Measurements from ENCODE around the gene ODC1. TPM values are rescaled to one million over a fixed set of nuclear protein-coding genes. Genes with fewer than 3 reads are reported as not detected.
A peak's percentile ranks its signal among the peaks of the same experiment; 100 is the strongest.

The ODC1 gene
- total and polyA plus RNA-seq, 10 donors: 28.9 to 84.3 (median 63.4) TPM

DNA sequence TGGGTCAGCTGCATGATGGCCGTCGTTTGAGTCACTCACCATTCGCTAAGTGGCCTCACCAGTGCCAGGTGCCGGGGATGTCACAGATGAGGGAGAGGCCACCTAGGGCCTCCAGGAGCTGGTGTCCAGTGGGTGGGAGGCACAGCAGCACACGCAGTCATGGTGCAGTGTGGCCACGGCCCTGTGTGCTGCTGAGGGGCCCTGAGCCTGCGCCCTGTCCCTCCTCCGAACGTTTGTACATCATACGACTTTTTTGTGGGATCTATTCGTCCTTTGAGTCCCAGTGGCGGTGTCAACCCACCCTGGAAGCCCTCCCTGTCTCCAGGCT lies 30.1 kb upstream of the ODC1 start:
- intact Hi-C loops (cut with DNase I; ENCODE audit: low total_unique reads): no loop called here
- H3K27me3 ChIP-seq (replicated peaks in 1 of 7): peaks cover 0 to 12% (median 0%) of the 10 kb centered on the region in 7 donors
- H3K4me1 ChIP-seq: peaks cover 0 to 5% (median 0%) of the 10 kb centered on the region in 6 donors
- peak; percentile 56 for DNase-seq
- no peak overlapping the region for H3K27ac ChIP-seq
- H3K4me3 ChIP-seq: no peak overlapping the region
- no peaks in the 10 kb centered on the region for H3K9me3 ChIP-seq
- WGBS, 5 donors: 83 to 92% (median 86%) methylated on average over 10 to 12 of the region's 12 CpGs
- no peak for TF ChIP-seq POLR2A (IDR thresholded peaks at IDR 0.05)
- TF ChIP-seq POLR2AphosphoS5 (IDR thresholded peaks at IDR 0.05): no peak
- H3K36me3 ChIP-seq: no peaks in the 10 kb centered on the region

DNA sequence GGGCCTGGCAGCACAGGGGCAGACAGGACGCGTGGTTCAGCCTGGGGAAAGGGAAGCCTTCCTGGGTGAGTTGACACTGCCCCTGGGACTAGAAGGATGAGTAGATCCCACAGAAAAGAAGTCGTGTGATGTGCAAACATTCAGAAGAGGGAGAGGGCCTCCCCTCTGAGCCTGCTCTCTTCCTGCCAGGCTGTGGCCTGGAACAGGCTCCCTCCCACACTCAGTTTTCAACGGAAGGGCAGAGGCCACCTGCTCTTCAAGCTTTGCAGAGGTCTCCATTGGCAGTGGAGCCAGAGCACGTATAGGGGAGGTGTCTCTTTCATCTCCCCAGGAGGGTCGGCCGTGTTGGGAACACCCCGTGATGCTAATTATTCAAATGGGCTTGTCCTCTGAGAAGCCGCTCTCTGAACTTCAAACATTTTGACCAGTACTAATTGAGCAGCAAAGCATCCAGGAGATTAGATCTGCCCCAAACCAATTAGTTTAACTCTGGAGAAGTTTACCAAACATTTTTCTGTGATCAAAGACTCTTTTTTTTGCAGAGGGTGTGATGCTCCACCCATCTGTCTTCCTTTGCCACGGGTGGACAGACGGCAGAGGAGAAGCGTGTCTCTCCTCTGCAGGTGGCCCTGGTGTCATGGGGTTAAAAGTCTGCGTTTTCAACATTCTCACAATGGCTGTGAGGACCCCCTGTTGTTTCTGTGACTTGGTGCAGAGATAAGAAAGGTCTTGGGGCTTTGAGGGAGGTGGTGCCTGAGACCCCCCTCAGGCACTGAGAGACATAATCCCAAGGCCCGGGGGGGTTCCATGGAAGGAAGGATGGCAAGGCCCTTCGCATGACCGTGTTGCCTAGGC lies 29.5 kb upstream of the ODC1 start:
- no peak overlapping the region for H3K4me3 ChIP-seq
- intact Hi-C loops (cut with DNase I; ENCODE audit: low total_unique reads): no loop called here
- H3K36me3 ChIP-seq: no peaks in the 10 kb centered on the region
- TF ChIP-seq POLR2AphosphoS5 (IDR thresholded peaks at IDR 0.05) (no peak), POLR2A (IDR thresholded peaks at IDR 0.05) (no peak)
- TF ChIP-seq, protein P1, sequence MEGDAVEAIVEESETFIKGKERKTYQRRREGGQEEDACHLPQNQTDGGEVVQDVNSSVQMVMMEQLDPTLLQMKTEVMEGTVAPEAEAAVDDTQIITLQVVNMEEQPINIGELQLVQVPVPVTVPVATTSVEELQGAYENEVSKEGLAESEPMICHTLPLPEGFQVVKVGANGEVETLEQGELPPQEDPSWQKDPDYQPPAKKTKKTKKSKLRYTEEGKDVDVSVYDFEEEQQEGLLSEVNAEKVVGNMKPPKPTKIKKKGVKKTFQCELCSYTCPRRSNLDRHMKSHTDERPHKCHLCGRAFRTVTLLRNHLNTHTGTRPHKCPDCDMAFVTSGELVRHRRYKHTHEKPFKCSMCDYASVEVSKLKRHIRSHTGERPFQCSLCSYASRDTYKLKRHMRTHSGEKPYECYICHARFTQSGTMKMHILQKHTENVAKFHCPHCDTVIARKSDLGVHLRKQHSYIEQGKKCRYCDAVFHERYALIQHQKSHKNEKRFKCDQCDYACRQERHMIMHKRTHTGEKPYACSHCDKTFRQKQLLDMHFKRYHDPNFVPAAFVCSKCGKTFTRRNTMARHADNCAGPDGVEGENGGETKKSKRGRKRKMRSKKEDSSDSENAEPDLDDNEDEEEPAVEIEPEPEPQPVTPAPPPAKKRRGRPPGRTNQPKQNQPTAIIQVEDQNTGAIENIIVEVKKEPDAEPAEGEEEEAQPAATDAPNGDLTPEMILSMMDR (IDR thresholded peaks at IDR 0.05 in 8 of 11, conservative IDR thresholded peaks at IDR 0.05 in 3 of 11): no peak
- WGBS, 5 donors: 57 to 66% (median 63%) methylated on average over 13 to 16 of the region's 16 CpGs
- peaks cover 0 to 8% (median 0%) of the 10 kb centered on the region in 7 donors for H3K27me3 ChIP-seq (replicated peaks in 1 of 7)
- H3K27ac ChIP-seq: no peak overlapping the region
- DNase-seq: peak; percentile 48
- H3K9me3 ChIP-seq: no peaks in the 10 kb centered on the region
- peaks cover 0 to 5% (median 0%) of the 10 kb centered on the region in 6 donors for H3K4me1 ChIP-seq

DNA sequence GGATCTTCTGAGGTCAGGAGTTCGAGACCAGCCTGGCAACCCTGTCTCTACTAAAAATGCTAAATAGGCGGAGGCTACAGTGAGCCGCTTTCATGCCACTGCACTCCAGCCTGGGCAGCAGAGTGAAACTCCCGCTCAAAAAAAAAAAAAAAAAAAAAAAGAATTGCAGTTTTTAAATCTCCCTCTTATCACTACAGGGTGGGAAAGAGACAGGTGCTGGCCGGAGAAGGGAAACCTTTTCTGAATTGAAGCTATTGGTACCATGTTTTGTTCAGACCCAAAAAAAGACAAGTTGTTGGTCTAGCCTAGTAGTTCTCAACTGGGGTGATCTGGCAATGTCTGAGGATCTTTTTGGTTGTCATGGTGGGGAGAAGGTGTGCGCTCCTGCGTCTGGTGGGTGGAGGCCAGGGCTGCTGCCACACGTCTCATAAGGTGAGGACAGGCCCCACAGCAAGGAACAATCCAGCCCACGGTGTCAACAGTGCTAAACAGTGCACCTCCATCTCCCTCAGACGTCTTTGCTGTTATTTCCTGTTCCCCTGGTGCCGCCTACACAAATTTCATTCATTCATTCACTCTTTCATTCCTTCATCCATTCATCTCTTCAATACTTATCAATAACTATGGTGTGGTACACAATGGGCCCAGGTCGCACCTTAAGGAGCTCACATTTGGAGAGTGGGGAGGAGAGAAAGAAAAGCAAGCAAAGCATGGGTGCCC lies 28.8 kb upstream of the ODC1 start:
- Histone ChIP-seq H3K4me1 (peaks cover 0 to 5% (median 0%) of the 10 kb centered on the region in 6 donors), H3K27me3 (replicated peaks in 1 of 7) (no peaks in the 10 kb centered on the region), H3K36me3 (no peaks in the 10 kb centered on the region), H3K4me3 (no peak overlapping the region), H3K9me3 (no peaks in the 10 kb centered on the region), H3K27ac (no peak overlapping the region)
- DNase-seq: peak; percentile 45
- intact Hi-C loops (cut with DNase I; ENCODE audit: low total_unique reads): no loop called here
- TF ChIP-seq POLR2A (IDR thresholded peaks at IDR 0.05) (no peak), POLR2AphosphoS5 (IDR thresholded peaks at IDR 0.05) (no peak)
- TF ChIP-seq, protein P1 (IDR thresholded peaks at IDR 0.05 in 8 of 11, conservative IDR thresholded peaks at IDR 0.05 in 3 of 11): no peak
- WGBS, 5 donors: 83 to 87% (median 85%) methylated on average over 12 of the region's 12 CpGs

DNA sequence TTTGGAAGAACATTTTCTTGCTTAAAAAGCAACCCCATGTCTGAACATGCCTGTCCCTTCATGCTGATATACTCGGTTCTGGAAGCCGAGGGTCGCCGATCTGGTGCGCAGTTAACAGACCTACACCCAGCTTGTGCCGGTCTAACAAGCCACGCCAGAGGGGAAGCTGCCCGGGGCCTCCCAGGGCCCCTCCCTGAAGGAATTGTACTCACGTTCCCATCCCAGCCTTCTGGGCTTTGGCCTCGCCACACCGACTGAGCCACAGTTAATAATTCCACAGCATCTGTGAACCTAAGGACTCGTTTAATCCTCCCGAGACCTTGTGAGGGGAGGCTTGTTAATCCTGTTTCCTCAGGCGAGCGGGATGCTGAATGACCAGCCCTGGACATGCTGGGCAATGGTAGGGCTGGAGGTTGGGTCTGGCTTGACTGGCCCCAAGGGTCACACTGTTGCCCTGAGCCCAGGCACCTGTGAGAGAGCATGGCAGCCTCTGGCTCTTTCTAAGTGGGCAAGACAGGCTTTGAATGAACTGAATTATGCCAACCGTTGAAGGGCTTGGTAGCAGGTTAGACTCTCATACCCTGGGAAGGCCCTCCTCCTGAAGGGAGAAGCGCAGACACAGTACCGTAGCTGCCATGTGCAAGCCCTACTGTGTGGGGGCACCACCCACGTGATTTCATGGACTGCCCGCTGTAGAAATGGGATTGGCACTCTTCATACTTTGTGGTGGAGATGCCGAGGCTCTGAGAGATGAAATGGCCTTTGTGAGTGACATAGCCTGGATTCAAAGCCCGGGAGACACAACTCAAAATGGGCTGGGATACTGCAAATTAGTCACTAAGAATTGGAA lies 27.9 kb upstream of the ODC1 start:
- no peak overlapping the region for H3K4me3 ChIP-seq
- WGBS, 5 donors: 87 to 93% (median 89%) methylated on average over 20 to 22 of the region's 22 CpGs
- peak; percentile 67 for DNase-seq
- TF ChIP-seq, protein P1 (IDR thresholded peaks at IDR 0.05 in 8 of 11, conservative IDR thresholded peaks at IDR 0.05 in 3 of 11): no peak
- no peak for TF ChIP-seq POLR2AphosphoS5 (IDR thresholded peaks at IDR 0.05)
- TF ChIP-seq POLR2A (IDR thresholded peaks at IDR 0.05): no peak
- no peak overlapping the region for H3K27ac ChIP-seq
- H3K4me1 ChIP-seq: peaks cover 0 to 5% (median 0%) of the 10 kb centered on the region in 6 donors
- no peaks in the 10 kb centered on the region for H3K9me3 ChIP-seq
- no peaks in the 10 kb centered on the region for H3K27me3 ChIP-seq (replicated peaks in 1 of 7)
- intact Hi-C loops (cut with DNase I; ENCODE audit: low total_unique reads): no loop called here
- no peaks in the 10 kb centered on the region for H3K36me3 ChIP-seq

Data from spleen (tissue), 11 donors.